Peyer's patch (tissue), 4 donors: Measurements from ENCODE around the gene MS4A7.

Source experiments
- CTCF ChIP-seq, 6 experiments: fragments of 450-650 bp in 4 of 6; fragments of 200-600 bp in 2 of 6; sonication (generic) in 1 of 6; IDR thresholded peaks; one replicate each; pipeline ENCODE4 v1.5.1; 2017 to 2019; ENCODE audit warnings: antibody characterized with exemption in 6 of 6, mild to moderate bottlenecking in 3 of 6, moderate library complexity in 1 of 6
- POLR2A ChIP-seq, 2 donors: fragments of 450-650 bp; IDR thresholded peaks; one replicate each; pipeline ENCODE4 v1.5.1; 2017; ENCODE audit warnings: antibody characterized with exemption in 2 of 2, mild to moderate bottlenecking in 2 of 2, moderate library complexity in 2 of 2

DNA sequence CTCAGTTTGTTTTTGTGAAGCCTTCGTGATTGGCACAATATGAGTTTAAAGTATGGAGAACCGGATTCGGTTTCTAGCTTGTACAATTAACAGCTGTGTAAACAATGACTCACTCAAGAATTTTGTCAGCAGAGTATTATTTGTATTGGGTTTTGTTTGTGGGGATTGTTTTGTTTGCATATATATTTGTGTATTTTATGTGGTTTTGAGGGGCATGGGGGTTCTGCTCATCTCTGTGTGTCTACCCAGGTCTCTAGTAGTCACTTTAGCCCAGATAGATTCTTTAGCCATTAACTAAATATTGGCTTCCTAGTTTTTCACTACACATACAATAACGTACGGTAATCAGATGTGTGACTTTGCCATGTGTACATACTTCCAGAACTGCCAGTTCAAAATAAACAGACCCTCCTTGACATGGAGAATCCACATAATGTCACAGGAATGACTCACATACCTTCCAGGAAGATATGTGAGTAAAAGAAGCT is 7.5 kb upstream of the MS4A7 start:
- TF ChIP-seq CTCF (IDR thresholded peaks at IDR 0.05) (no peak), POLR2A (IDR thresholded peaks at IDR 0.05) (no peak)
